ENCODE data around the gene SFMBT2.

- TF ChIP-seq POLR2A (IDR thresholded peaks at IDR 0.05; ENCODE audit: low read depth, low read length): no peak
- TF ChIP-seq MXI1 (IDR thresholded peaks at IDR 0.05; ENCODE audit: borderline replicate concordance, low read depth, low read length): no peak
- TF ChIP-seq CTCF (conservative IDR thresholded peaks at IDR 0.05; ENCODE audit: low read depth, low read length): no peak
Measured at GRCh38 chr10:7423521-7423920, 12.7 kb upstream of the SFMBT2 start.

All from IMR-90 (cell line).